Mononuclear cell (primary cell): ENCODE data around the gene HDAC4. TPM values are rescaled to one million over a fixed set of nuclear protein-coding genes. Genes with fewer than 3 reads are reported as not detected.

Experiments used
- H3K27me3 ChIP-seq: 2 replicates; pipeline ENCODE4 v1.6.0; 2011; ENCODE audit warnings: low read length, control low read depth; ENCODE audit not compliant: insufficient read depth
- H3K4me1 ChIP-seq: 2 replicates; pipeline ENCODE4 v1.5.1; 2011; ENCODE audit warnings: mild to moderate bottlenecking, low read length, control low read depth; ENCODE audit not compliant: insufficient read depth
- H3K4me3 ChIP-seq: 2 replicates; pipeline ENCODE4 v1.5.1; 2011; ENCODE audit warnings: mild to moderate bottlenecking, low read length, moderate library complexity
- H3K9me3 ChIP-seq: 2 replicates; pipeline ENCODE4 v1.5.1; 2011; ENCODE audit warnings: low read depth, mild to moderate bottlenecking, control low read depth, low read length
- total RNA-seq: library from RNA; depleted of rRNA; stranded (reverse); fragments of >200 nt; gene quantifications from one replicate; pipeline ENCODE4 v1.2.3, GENCODE V29; 2012

HDAC4 gene
- total RNA-seq, 1 donor, result 27.7 TPM

- peaks cover 4% of the 10 kb centered on the region for H3K4me1 ChIP-seq
- H3K9me3 ChIP-seq, result no peaks in the 10 kb centered on the region
- H3K4me3 ChIP-seq, result no peak overlapping the region
Measured at GRCh38 chr2:239114119-239114581, 286.7 kb downstream of the HDAC4 start.

DNA sequence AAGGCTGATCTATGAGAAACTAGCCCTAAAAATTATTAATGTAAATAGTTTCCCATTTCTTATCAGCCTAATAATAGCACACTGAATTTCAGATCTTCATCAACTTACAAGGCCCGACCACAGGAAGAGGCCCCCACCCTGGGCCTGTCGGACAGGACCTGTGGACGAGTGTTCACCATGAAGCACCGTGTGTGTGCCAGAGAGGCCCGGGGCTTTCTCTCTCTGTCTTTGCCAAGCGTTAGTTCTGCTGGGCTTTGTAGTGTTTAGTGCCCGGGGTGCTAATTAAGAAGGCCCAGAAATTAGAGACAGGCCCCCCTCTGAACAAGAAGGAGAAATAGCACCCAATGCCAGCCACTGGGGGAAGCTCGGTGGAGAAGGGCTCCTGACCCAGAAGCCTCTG lies 287.2 kb downstream of the HDAC4 start:
- no peak overlapping the region for H3K4me3 ChIP-seq
- peaks cover 4% of the 10 kb centered on the region for H3K4me1 ChIP-seq
- no peaks in the 10 kb centered on the region for H3K27me3 ChIP-seq
- H3K9me3 ChIP-seq, result no peaks in the 10 kb centered on the region

More at GRCh38 chr2:239114119-239114581, 286.7 kb downstream of the HDAC4 start:
- no peaks in the 10 kb centered on the region for H3K27me3 ChIP-seq

DNA sequence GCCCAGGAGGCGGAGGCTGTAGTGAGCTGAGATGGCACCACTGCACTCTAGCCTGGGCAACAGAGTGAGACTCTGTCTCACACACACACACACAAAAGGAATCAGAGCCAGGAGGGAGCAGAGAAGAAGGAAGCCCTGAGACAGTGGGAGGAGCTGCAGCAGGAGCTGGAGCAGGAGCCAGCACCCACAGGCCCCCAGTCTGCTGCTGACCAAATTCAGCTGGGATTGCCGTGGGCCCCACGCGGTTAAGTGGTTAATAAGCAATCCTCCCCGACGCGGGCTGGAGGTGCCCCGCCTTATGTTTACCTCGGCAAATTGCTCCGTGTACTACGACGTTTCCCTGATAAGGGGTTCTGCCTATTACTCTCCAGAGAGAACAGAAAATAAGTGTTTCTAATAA lies 287.6 kb downstream of the HDAC4 start:
- Histone ChIP-seq H3K4me1 (no peaks in the 10 kb centered on the region), H3K4me3 (no peak overlapping the region), H3K27me3 (no peaks in the 10 kb centered on the region), H3K9me3 (no peaks in the 10 kb centered on the region)

DNA sequence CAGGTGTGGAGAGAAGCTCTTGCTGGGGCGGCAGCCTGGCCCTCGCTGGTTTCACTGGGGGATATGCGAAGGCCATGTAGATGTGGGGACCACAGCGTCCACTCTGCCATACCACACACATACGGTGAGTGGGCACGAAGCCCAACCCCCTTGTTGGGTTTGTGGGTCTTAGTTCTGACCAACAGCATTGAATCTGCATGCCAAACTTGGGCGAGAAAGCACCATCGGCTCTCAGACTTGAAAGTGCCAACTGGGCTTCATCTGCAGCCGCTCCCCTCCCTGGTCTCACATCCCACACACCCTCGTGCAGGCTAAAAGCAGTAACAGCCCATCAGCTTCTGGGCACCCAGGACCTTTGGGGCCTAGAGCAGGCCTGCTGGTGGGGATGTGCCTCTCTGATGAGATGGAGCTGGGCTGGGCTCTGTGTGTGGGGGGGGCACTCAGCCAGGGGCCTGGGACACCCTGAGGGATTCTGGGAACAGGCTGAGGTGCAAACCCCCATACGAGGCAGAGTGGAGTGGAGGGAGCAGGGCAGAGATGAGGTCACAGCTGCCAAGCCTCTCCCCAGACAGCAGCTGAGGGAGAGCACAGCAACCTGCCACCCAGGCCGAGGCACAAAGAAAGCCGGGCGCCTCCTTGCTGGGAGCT lies 288.6 kb downstream of the HDAC4 start:
- H3K27me3 ChIP-seq, result no peaks in the 10 kb centered on the region
- no peaks in the 10 kb centered on the region for H3K4me1 ChIP-seq
- no peaks in the 10 kb centered on the region for H3K9me3 ChIP-seq
- H3K4me3 ChIP-seq, result no peak overlapping the region

DNA sequence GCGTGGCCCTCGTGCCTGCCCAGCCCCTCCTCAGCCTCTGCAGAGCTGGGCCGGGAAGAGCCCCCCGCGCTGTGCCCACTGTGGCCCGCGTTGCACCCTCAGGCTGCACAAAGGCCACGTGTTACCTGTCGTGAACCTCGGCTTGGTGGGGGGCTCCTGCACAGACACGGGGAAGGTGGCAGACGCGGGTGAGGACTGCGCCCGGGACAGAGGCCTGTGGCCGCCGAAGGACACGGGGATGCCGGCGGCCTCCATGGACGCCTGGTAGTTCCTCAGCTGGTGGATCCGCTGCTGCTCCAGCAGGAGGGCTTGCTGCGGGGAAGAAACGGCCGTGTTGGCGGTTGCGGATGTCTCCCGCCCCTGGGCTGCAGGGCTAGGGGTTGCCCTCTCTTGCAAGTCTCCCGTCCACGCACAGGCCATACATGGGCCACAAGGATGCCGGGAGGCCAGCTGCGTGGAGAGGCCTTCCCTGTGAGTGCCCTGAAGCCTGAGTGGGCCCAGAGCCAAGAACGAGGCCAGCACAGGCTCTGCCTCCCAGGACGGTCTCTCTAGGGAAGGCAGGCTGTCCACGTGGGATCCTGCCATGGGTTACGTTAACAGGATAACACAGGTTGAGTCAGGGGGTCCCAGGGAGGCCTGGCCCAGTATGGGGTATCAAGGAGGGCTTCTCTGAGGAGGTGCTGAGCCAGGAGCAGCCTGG lies 289.3 kb downstream of the HDAC4 start:
- H3K4me3 ChIP-seq, result no peak overlapping the region
- H3K27me3 ChIP-seq, result no peaks in the 10 kb centered on the region
- no peaks in the 10 kb centered on the region for H3K4me1 ChIP-seq
- no peaks in the 10 kb centered on the region for H3K9me3 ChIP-seq

GRCh38 chr2:239110595-239111048 lies 290.2 kb downstream of the HDAC4 start:
- H3K4me3 ChIP-seq, result no peak overlapping the region
- H3K27me3 ChIP-seq, result no peaks in the 10 kb centered on the region
- no peaks in the 10 kb centered on the region for H3K9me3 ChIP-seq
- H3K4me1 ChIP-seq, result no peaks in the 10 kb centered on the region

DNA sequence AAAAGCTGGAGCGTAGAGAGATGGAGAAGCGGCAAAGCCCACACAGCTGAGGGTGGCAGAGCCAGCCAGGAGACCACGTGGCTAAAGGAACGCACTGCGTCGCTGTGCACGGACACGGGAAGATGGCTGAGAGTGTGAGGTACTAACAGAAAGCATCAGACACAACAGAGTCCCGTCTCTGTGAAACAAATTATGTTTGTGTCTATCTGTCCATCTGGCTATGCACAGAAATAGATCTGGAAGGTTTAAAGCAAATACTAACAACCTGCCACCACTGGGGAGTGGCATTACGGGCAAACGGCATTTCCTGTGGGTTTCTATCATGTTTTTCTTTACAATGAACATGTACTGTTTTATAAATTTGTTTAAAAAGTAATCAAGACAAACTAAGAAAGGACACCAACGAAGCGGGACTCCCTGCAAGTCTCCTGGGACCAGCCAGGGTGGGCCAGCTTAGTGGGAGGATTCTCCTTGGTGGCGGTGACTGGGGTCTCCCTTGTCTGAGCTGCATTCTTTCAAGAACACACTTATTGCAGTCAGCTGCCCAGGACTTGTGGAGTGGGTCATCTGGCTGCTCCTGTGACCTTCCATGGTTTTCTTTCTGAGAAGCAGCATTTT lies 290.8 kb downstream of the HDAC4 start:
- Histone ChIP-seq H3K4me3 (no peak overlapping the region), H3K27me3 (no peaks in the 10 kb centered on the region), H3K4me1 (no peaks in the 10 kb centered on the region), H3K9me3 (no peaks in the 10 kb centered on the region)

DNA sequence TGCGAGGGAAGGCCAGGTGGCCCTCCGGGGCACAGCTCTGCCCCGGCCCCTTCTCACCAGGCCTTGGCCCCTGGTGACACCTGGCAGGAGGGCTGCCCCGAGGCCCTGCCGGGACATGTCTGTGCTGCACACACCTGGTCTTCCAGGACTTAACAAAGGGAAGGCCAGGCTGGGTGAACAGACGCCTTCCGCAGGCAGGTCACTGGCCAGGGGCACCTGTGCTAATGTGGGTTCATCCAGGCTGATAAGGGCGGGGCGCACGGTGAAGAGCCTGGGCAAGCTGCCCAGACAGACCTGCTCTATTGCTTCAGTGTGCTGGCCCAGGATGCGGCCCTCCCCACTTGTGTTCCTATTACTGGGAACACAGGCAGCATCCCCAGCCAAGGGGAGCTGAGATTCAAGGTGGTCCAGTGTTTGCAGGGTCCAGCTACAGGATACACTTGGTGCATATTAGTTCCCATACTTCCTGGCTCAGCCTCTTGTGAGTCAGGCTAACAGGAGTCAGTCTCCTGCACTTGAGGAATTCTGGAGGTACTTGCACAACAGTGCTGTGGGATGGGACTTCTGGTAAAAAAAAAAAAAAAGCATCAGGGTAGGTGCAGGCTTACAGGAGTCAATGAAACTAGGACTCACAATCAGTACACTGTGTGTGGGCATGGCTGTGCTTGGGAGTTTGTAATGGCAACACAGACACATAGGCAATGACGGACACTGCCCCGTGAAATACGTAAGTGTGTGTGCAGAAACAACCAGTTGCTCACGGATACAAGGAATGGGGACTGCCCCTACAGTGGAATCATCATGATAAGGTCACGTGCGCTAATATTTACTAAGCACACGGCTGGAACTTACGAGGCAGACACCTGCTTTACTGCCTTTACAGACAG lies 291.5 kb downstream of the HDAC4 start:
- Histone ChIP-seq H3K4me1 (no peaks in the 10 kb centered on the region), H3K9me3 (no peaks in the 10 kb centered on the region), H3K27me3 (no peaks in the 10 kb centered on the region), H3K4me3 (no peak overlapping the region)

DNA sequence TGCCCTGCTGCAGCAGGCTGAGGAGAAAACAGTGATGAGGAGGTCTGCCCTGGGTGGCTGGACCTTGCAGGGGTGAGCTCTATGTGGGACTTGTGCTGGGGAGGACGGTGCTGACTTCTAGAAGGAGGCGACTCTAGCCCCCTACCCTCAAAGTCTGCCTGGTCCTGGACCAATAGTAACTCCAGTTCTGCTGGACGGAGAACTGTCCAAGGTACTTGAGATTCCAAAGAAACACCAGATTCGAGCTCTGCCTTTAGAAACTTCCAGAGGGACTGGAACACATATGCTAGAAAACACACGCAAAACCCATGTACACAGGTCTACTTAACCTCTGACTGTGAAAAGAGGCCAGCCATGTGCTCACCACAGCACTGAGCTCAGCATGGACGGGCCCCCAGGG lies 292.4 kb downstream of the HDAC4 start:
- Histone ChIP-seq H3K4me3 (no peak overlapping the region), H3K4me1 (no peaks in the 10 kb centered on the region), H3K9me3 (no peaks in the 10 kb centered on the region), H3K27me3 (no peaks in the 10 kb centered on the region)

DNA sequence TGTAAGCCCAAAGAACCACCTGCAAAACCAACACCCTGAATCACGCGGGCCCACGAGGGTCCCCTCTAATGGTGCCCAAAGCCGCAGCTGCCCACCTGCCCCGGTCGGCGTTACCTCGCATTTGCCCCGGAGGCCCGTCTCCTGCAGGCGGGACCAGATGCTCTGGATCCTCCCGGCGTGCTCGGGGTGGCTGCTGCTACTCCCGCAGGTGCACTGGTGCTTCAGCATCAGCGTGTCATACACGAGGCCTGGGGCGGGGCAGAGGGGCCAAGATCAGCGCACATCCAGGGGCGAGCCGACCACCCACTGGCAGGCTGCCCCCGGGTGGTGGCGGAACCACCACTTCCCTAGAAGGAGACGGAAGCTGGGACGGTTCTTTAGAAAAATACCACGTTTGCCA lies 292.9 kb downstream of the HDAC4 start:
- no peak overlapping the region for H3K4me3 ChIP-seq
- H3K27me3 ChIP-seq, result no peaks in the 10 kb centered on the region
- H3K9me3 ChIP-seq, result no peaks in the 10 kb centered on the region

GRCh38 chr2:239106966-239107365 lies 293.9 kb downstream of the HDAC4 start:
- H3K4me3 ChIP-seq, result no peak overlapping the region
- H3K9me3 ChIP-seq, result no peaks in the 10 kb centered on the region
- no peaks in the 10 kb centered on the region for H3K4me1 ChIP-seq
- H3K27me3 ChIP-seq, result no peaks in the 10 kb centered on the region

More for the DNA sequence above, 292.9 kb downstream of the HDAC4 start:
- no peaks in the 10 kb centered on the region for H3K4me1 ChIP-seq

DNA sequence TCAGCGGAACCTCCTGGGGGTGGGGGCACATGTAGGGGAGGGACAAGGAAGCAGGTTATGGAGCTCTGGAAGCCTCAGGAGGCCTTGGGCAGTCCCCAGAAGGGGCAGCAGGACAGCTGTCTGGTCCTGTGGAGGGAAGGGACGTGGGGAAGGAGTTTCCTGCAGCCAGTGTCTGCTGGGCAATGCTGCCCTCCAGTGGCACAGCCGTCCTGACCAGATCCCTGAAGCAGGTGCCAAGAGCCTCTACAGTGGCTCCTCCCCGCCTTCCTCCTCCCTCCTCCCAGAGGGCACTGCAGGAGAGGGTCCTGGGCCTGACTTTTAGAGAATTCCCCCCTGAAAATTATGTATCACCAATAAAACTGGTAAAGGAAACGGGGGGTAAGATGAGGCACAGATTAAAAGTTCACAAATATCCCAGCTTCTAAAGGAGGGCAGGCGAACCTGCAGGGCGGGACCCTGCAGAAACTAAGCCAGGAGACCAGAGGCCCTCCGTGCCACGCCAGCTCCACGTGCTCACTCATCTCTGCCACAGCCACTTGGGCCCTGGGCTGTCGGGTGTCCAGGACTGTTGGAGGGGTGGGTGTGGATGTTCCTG lies 294.4 kb downstream of the HDAC4 start:
- Histone ChIP-seq H3K27me3 (no peaks in the 10 kb centered on the region), H3K9me3 (no peaks in the 10 kb centered on the region), H3K4me3 (no peak overlapping the region), H3K4me1 (no peaks in the 10 kb centered on the region)

- Histone ChIP-seq H3K9me3 (no peaks in the 10 kb centered on the region), H3K4me1 (no peaks in the 10 kb centered on the region), H3K27me3 (no peaks in the 10 kb centered on the region), H3K4me3 (no peak overlapping the region)
Measured at GRCh38 chr2:239105234-239105633, 295.6 kb downstream of the HDAC4 start.

DNA sequence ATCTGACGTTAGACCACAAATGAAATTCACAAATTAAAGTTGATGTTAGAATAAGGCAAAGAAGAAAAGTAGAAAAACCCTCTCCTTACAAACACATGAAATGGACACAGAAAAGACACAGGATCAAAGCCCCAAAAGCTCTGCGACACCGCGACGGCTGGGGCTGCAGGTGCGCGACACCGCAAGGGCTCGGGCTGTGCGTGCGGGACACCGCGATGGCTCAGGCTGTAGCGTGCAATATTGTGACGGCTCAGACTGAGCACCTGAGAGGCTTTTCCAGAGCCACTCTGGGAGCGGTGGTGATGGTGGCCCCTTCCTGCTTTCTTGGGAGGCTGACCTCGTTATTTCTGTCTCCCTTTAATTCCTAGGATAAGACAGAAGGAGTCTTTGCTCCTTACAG lies 296.0 kb downstream of the HDAC4 start:
- no peak overlapping the region for H3K4me3 ChIP-seq
- no peaks in the 10 kb centered on the region for H3K27me3 ChIP-seq
- no peaks in the 10 kb centered on the region for H3K4me1 ChIP-seq
- no peaks in the 10 kb centered on the region for H3K9me3 ChIP-seq
